ENCODE measurements around the gene GUCY1A2. TPM values are rescaled to one million over a fixed set of nuclear protein-coding genes. Genes with fewer than 3 reads are reported as not detected.

The GUCY1A2 gene
- total RNA-seq, 1 experiment from 2014 or later, result not detected

- no peaks in the 10 kb centered on the region for H4K20me1 ChIP-seq (ENCODE audit: low read length)
- no peaks in the 10 kb centered on the region for H3F3A ChIP-seq (ENCODE audit: low read length, unreplicated experiment)
- no peaks in the 10 kb centered on the region for H3K79me2 ChIP-seq (ENCODE audit: low read length)
- H3K4me2 ChIP-seq (ENCODE audit: low read length), result no peak overlapping the region
- peaks cover 21% of the 10 kb centered on the region for H3K4me1 ChIP-seq (ENCODE audit: insufficient read depth, low read length)
- no peak overlapping the region for H3K27ac ChIP-seq (ENCODE audit: low read length)
- ATAC-seq (no peak), DNase-seq (no peak)
- H3K9ac ChIP-seq (ENCODE audit: low read length), result no peak overlapping the region
- no TSS peak for BruUV-seq (replicated peaks)
- no peaks in the 10 kb centered on the region for H3K36me3 ChIP-seq (ENCODE audit: low read depth, low read length)
- H3K4me3 ChIP-seq (ENCODE audit: low read length), result no peak overlapping the region
- ChIA-PET CTCF (no interaction called here), POLR2A (ENCODE audit: unreplicated experiment) (no interaction called here)
- intact Hi-C loops (cut with micrococcal nuclease), result loop anchor here (5.0 to 10.0 kb wide), 2 partner anchors 214 to 621 kb away; no protein-coding TSS in a partner anchor
- H3K9me3 ChIP-seq (ENCODE audit: low read length), result no peaks in the 10 kb centered on the region
- H3K27me3 ChIP-seq (ENCODE audit: low read length), result no peaks in the 10 kb centered on the region
- no peak overlapping the region for H2AFZ ChIP-seq (ENCODE audit: low read length)
- TF ChIP-seq EZH2 (IDR thresholded peaks at IDR 0.05; ENCODE audit: low read length, unreplicated experiment) (no peak), CTCF (conservative IDR thresholded peaks at IDR 0.05; ENCODE audit: low read depth, low read length) (no peak), EZH2phosphoT487 (IDR thresholded peaks at IDR 0.05; ENCODE audit: borderline replicate concordance, low read length) (no peak)
- no peaks in the 10 kb centered on the region for H3K9me2 ChIP-seq (replicated peaks; ENCODE audit: low read length)
Observed at GRCh38 chr11:106708348-106708747, 309.9 kb downstream of the GUCY1A2 start.

DNA sequence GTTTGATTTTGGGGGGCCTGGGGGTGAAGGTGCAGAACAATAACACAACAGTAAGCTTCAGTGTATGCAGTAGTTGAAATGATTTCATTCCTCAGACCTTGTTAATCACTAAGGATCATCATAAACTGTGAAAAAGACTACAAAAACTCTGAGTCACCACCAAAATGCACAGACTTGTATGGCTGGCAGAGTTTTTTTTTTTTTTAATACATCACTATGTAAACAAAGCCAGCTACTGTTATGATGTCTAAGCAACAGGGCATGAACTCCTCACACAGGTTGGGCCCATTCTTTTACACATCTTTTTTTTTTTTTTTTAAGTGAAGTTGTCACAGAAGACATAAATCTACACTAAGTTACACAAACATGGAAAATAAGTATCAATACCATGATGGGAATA, 311.9 kb downstream of the GUCY1A2 start:
- Histone ChIP-seq H3K4me3 (ENCODE audit: low read length) (no peak overlapping the region), H4K20me1 (ENCODE audit: low read length) (no peaks in the 10 kb centered on the region), H3K4me1 (ENCODE audit: insufficient read depth, low read length) (peaks cover 21% of the 10 kb centered on the region), H3K27ac (ENCODE audit: low read length) (peak overlapping the region; percentile 60), H3K36me3 (ENCODE audit: low read depth, low read length) (no peaks in the 10 kb centered on the region), H3K9me3 (ENCODE audit: low read length) (no peaks in the 10 kb centered on the region), H3F3A (ENCODE audit: low read length, unreplicated experiment) (no peaks in the 10 kb centered on the region), H3K9me2 (replicated peaks; ENCODE audit: low read length) (no peaks in the 10 kb centered on the region), H3K4me2 (ENCODE audit: low read length) (peak overlapping the region; percentile 37), H3K27me3 (ENCODE audit: low read length) (no peaks in the 10 kb centered on the region), H3K79me2 (ENCODE audit: low read length) (no peaks in the 10 kb centered on the region), H3K9ac (ENCODE audit: low read length) (no peak overlapping the region), H2AFZ (ENCODE audit: low read length) (no peak overlapping the region)
- CTCF ChIA-PET, result interaction anchor here (0.6 to 0.7 kb wide), 4 partner anchors 36 to 534 kb away, joined by 3 to 5 read pairs (median 4); no protein-coding TSS in a partner anchor
- BruUV-seq (replicated peaks), result no TSS peak
- POLR2A ChIA-PET (ENCODE audit: unreplicated experiment), result interaction anchor here (0.6 kb wide), 2 partner anchors 87 to 89 kb away, joined by 4 to 11 read pairs; no protein-coding TSS in a partner anchor
- TF ChIP-seq CTCF (conservative IDR thresholded peaks at IDR 0.05; ENCODE audit: low read depth, low read length) (no peak), EZH2phosphoT487 (IDR thresholded peaks at IDR 0.05; ENCODE audit: borderline replicate concordance, low read length) (no peak), EZH2 (IDR thresholded peaks at IDR 0.05; ENCODE audit: low read length, unreplicated experiment) (no peak)
- intact Hi-C loops (cut with micrococcal nuclease), result loop anchor here (2.0 to 10.0 kb wide), 3 partner anchors 112 to 619 kb away; no protein-coding TSS in a partner anchor
- DNase-seq (peak; percentile 95), ATAC-seq (peak; percentile 99)

GRCh38 chr11:106702805-106703204, 315.5 kb downstream of the GUCY1A2 start:
- H3K9ac ChIP-seq (ENCODE audit: low read length), result no peak overlapping the region
- H3K9me2 ChIP-seq (replicated peaks; ENCODE audit: low read length), result no peaks in the 10 kb centered on the region
- no peak overlapping the region for H2AFZ ChIP-seq (ENCODE audit: low read length)
- intact Hi-C loops (cut with micrococcal nuclease), result loop anchor here (10.0 kb wide), 1 partner anchor 208 kb away; no protein-coding TSS in a partner anchor
- no peak overlapping the region for H3K27ac ChIP-seq (ENCODE audit: low read length)
- no peaks in the 10 kb centered on the region for H3K79me2 ChIP-seq (ENCODE audit: low read length)
- H3K9me3 ChIP-seq (ENCODE audit: low read length), result no peaks in the 10 kb centered on the region
- H4K20me1 ChIP-seq (ENCODE audit: low read length), result no peaks in the 10 kb centered on the region
- DNase-seq, result no peak
- ATAC-seq, result no peak
- no peak overlapping the region for H3K4me2 ChIP-seq (ENCODE audit: low read length)
- CTCF ChIA-PET, result no interaction called here
- H3K4me3 ChIP-seq (ENCODE audit: low read length), result no peak overlapping the region
- H3F3A ChIP-seq (ENCODE audit: low read length, unreplicated experiment), result no peaks in the 10 kb centered on the region
- BruUV-seq (replicated peaks), result no TSS peak
- POLR2A ChIA-PET (ENCODE audit: unreplicated experiment), result no interaction called here
- no peak for TF ChIP-seq EZH2phosphoT487 (IDR thresholded peaks at IDR 0.05; ENCODE audit: borderline replicate concordance, low read length)
- TF ChIP-seq EZH2 (IDR thresholded peaks at IDR 0.05; ENCODE audit: low read length, unreplicated experiment), result no peak
- TF ChIP-seq CTCF (conservative IDR thresholded peaks at IDR 0.05; ENCODE audit: low read depth, low read length), result no peak
- H3K4me1 ChIP-seq (ENCODE audit: insufficient read depth, low read length), result peaks cover 21% of the 10 kb centered on the region
- no peaks in the 10 kb centered on the region for H3K27me3 ChIP-seq (ENCODE audit: low read length)
- no peaks in the 10 kb centered on the region for H3K36me3 ChIP-seq (ENCODE audit: low read depth, low read length)
